ENCODE data around the gene RAB3C.
"Not testable (repeated sequence)": the region's sequence is repeated elsewhere in the genome, so short reads cannot be mapped to it uniquely, and the experiment has no call there.

Gene RAB3C

DNA sequence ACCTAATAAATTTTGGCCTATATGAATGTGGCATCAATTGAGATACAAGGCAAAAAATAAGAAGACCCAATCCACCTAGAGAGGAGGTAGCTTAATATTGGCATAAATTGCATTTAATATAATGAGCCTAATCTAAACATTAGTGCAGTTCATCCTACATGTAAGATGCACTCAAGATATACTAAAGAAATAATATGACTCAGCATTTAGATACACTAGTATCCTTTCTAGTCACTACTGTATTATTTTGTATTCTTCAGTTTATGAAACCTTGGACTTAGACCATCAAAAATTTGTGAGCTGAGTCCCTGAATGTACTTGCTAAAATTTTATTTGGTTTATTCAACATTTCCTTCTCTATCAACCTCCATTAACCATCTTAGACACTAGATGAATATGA, 104.7 kb downstream of the RAB3C start:
- no peak for TF ChIP-seq CTBP1 (IDR thresholded peaks at IDR 0.05; ENCODE audit: borderline replicate concordance)
- TF ChIP-seq, protein P1, sequence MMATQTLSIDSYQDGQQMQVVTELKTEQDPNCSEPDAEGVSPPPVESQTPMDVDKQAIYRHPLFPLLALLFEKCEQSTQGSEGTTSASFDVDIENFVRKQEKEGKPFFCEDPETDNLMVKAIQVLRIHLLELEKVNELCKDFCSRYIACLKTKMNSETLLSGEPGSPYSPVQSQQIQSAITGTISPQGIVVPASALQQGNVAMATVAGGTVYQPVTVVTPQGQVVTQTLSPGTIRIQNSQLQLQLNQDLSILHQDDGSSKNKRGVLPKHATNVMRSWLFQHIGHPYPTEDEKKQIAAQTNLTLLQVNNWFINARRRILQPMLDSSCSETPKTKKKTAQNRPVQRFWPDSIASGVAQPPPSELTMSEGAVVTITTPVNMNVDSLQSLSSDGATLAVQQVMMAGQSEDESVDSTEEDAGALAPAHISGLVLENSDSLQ (IDR thresholded peaks at IDR 0.05), result no peak
- TF ChIP-seq LEF1 (IDR thresholded peaks at IDR 0.05; ENCODE audit: borderline replicate concordance), result no peak
- no peak for TF ChIP-seq L3MBTL2 (conservative IDR thresholded peaks at IDR 0.05)
- TF ChIP-seq ELF4 (IDR thresholded peaks at IDR 0.05), result no peak
- TF ChIP-seq NFRKB (IDR thresholded peaks at IDR 0.05), result no peak
- no peak for TF ChIP-seq ZNF384 (IDR thresholded peaks at IDR 0.05)
- no peak for TF ChIP-seq FOXM1 (IDR thresholded peaks at IDR 0.05; ENCODE audit: borderline replicate concordance)
- no peak for TF ChIP-seq FOXA1 (IDR thresholded peaks at IDR 0.05)
- no peak for TF ChIP-seq SUZ12 (IDR thresholded peaks at IDR 0.05)
- TF ChIP-seq TARDBP (IDR thresholded peaks at IDR 0.05), result no peak
- TF ChIP-seq HDGF (IDR thresholded peaks at IDR 0.05; ENCODE audit: borderline replicate concordance), result no peak
- TF ChIP-seq ARNT (IDR thresholded peaks at IDR 0.05), result no peak
- no peak for TF ChIP-seq FOXK2 (IDR thresholded peaks at IDR 0.05)
- no peak for TF ChIP-seq BHLHE40 (IDR thresholded peaks at IDR 0.05; ENCODE audit: borderline replicate concordance)
- no peak for TF ChIP-seq SP1 (IDR thresholded peaks at IDR 0.05)

DNA sequence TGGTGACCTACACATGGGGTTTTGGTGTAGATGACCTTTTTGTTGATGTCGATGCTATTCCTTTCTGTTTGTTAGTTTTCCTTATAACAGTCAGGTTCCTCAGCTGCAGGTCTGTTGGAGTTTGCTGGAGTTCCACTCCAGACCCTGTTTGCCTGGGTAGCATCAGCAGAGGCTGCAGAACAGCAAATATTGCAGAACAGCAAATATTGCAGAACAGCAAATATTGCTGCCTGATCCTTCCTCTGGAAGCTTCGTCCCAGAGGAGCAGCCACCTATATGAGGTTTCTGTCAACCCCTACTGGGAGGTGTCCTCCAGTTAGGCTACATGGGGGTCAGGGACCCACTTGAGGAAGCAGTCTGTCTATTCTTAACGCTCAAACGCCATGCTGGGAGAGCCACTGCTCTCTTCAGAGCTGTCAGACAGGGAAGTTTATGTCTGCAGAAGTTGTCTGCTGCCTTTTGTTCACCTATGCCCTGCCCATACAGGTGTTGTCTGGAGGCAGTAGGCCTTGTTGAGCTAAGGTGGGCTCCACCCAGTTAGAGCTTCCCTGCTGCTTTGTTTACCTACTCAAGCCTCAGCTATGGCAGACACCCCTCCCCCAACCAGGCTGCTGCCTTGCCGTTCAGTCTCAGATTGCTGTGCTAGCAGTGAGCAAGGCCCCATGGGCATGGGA, 116.3 kb downstream of the RAB3C start:
- DNase-seq (ENCODE audit: extremely low spot score); POLR2A ChIA-PET; CTCF ChIA-PET: not testable (repeated sequence)

More for the DNA sequence above, 104.7 kb downstream of the RAB3C start:
- CTCF ChIA-PET, result no interaction called here
- POLR2A ChIA-PET, result no interaction called here
- DNase-seq (ENCODE audit: extremely low spot score), result no peak

DNA sequence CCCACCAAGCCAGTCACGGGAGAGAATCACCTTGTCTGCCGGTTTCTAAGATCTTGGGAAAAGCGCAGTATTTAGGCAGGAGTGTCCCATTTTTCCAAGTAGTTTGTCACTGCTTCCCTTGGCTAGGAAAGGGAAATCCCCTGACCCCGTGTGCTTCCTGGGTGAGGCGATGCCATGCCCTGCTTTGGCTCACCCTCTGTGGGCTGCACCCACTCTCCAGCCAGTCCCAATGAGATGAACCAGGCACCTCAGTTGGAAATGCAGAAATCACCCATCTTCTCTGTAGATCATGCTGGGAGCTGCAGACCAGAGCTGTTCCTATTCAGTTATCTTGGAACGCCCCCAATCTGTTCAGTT, 116.9 kb downstream of the RAB3C start:
- no peak for TF ChIP-seq ELF4 (IDR thresholded peaks at IDR 0.05)
- no peak for TF ChIP-seq LEF1 (IDR thresholded peaks at IDR 0.05; ENCODE audit: borderline replicate concordance)
- TF ChIP-seq TARDBP (IDR thresholded peaks at IDR 0.05), result no peak
- TF ChIP-seq SUZ12 (IDR thresholded peaks at IDR 0.05), result no peak
- TF ChIP-seq ZNF384 (IDR thresholded peaks at IDR 0.05), result no peak
- no peak for TF ChIP-seq FOXK2 (IDR thresholded peaks at IDR 0.05)
- no peak for TF ChIP-seq ARNT (IDR thresholded peaks at IDR 0.05)
- CTCF ChIA-PET, result no interaction called here
- no peak for DNase-seq (ENCODE audit: extremely low spot score)
- POLR2A ChIA-PET, result no interaction called here

DNA sequence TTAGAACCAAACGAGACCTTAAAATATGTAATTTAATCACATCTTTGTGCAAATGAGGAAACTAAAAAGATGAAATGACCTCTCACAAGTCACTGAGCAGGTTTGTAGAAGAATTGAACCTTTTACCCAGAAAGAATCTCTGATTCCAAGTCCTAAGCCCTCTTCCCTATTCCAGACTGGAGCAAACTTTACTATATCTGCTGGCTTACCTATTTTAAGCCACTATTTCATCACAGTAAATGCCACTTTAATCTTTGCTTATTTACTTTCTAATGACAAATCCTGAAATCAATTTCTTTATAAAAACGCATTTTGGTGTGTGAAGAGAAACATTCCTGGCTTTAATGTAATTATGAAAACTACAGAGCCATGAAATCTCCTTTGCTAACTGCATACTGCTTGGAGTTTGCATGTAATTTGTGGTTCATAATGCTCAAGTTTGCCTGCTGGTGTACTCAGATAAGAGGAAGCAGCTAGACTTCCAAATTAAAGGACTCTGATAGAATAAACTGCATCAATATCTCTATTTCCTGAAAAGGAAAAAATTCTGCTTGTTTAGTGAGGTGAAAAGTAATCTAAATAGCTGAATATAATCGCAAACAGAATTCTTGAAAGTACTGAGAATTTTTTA, 121.2 kb downstream of the RAB3C start:
- DNase-seq (ENCODE audit: extremely low spot score), result no peak
- no peak for TF ChIP-seq ELF4 (IDR thresholded peaks at IDR 0.05)
- POLR2A ChIA-PET, result no interaction called here
- CTCF ChIA-PET, result no interaction called here

DNA sequence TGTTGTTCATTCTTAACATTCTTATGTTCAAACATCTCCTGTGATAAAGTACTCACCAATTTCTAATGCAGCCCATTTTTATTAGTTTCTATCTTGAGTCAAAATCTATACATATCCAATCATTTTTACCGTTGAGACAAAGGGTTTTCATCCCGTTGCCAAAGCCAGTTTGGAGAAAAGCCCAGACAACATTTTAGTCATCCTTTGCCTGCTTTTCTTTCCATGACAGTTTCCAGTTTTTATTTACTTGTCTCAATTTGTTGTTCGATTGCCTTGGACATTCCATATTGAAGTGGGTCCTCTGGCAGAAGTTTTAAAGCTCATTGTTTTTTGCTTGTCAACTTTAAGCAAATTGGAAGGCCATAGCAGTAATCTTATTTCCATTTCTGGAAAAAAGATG, 123.9 kb downstream of the RAB3C start:
- ChIA-PET CTCF (no interaction called here), POLR2A (no interaction called here)
- DNase-seq (ENCODE audit: extremely low spot score), result no peak
- TF ChIP-seq FOXA1 (IDR thresholded peaks at IDR 0.05) (no peak), L3MBTL2 (conservative IDR thresholded peaks at IDR 0.05) (no peak), FOXK2 (IDR thresholded peaks at IDR 0.05) (no peak), CTBP1 (IDR thresholded peaks at IDR 0.05; ENCODE audit: borderline replicate concordance) (no peak), HDGF (IDR thresholded peaks at IDR 0.05; ENCODE audit: borderline replicate concordance) (no peak), ELF4 (IDR thresholded peaks at IDR 0.05) (no peak), ZNF384 (IDR thresholded peaks at IDR 0.05) (no peak), NFRKB (IDR thresholded peaks at IDR 0.05) (no peak)

DNA sequence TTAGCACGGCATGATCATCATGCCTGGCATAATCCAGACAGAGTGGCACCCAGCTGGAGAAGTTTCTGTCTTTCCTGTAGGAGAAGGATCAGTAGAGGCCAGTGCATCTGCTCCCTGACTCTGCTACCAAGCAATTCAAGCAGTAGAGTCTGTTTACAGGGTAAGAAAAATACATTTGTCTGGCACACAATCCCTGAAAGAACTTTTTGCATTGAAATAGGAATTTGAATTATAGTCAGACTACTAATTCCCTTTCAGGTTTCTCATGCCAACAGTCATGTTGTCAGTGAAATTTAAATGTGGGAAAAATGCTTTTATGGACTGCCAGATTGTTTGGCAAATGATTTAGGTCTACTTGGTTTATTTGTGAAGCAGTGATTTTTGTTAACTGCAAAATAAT, 125.6 kb downstream of the RAB3C start:
- CTCF ChIA-PET, result no interaction called here
- POLR2A ChIA-PET, result no interaction called here
- DNase-seq (ENCODE audit: extremely low spot score), result no peak
- TF ChIP-seq TARDBP (IDR thresholded peaks at IDR 0.05), result no peak
- TF ChIP-seq LEF1 (IDR thresholded peaks at IDR 0.05; ENCODE audit: borderline replicate concordance), result no peak
- no peak for TF ChIP-seq HDGF (IDR thresholded peaks at IDR 0.05; ENCODE audit: borderline replicate concordance)
- no peak for TF ChIP-seq FOXK2 (IDR thresholded peaks at IDR 0.05)
- no peak for TF ChIP-seq NFRKB (IDR thresholded peaks at IDR 0.05)
- TF ChIP-seq, protein P1 (IDR thresholded peaks at IDR 0.05), result no peak
- no peak for TF ChIP-seq FOXM1 (IDR thresholded peaks at IDR 0.05; ENCODE audit: borderline replicate concordance)
- TF ChIP-seq ZNF384 (IDR thresholded peaks at IDR 0.05), result no peak
- TF ChIP-seq CTBP1 (IDR thresholded peaks at IDR 0.05; ENCODE audit: borderline replicate concordance), result no peak
- no peak for TF ChIP-seq ARNT (IDR thresholded peaks at IDR 0.05)
- TF ChIP-seq BHLHE40 (IDR thresholded peaks at IDR 0.05; ENCODE audit: borderline replicate concordance), result no peak
- no peak for TF ChIP-seq SP1 (IDR thresholded peaks at IDR 0.05)
- no peak for TF ChIP-seq FOXA1 (IDR thresholded peaks at IDR 0.05)
- TF ChIP-seq SUZ12 (IDR thresholded peaks at IDR 0.05), result no peak
- no peak for TF ChIP-seq ELF4 (IDR thresholded peaks at IDR 0.05)
- TF ChIP-seq L3MBTL2 (conservative IDR thresholded peaks at IDR 0.05), result no peak

DNA sequence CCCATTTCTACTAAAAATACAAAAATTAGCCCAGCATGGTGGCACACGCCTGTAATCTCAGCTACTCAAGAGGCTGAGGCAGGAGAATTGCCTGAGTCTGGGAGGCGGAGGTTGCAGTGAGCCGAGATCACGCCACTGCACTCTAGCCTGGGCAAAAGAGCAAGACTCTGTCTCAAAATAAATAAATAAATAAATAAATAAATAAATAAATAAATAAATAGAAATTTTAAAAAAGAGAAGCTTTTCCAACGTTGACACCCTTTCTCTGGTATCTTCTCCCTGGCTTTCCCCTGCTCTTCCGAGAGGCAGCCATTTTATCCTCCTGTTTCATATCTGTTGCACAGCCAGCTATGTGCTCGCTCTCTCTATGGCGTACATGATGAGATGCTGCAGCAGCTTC, 127.5 kb downstream of the RAB3C start:
- CTCF ChIA-PET; POLR2A ChIA-PET; DNase-seq (ENCODE audit: extremely low spot score): not testable (repeated sequence)

DNA sequence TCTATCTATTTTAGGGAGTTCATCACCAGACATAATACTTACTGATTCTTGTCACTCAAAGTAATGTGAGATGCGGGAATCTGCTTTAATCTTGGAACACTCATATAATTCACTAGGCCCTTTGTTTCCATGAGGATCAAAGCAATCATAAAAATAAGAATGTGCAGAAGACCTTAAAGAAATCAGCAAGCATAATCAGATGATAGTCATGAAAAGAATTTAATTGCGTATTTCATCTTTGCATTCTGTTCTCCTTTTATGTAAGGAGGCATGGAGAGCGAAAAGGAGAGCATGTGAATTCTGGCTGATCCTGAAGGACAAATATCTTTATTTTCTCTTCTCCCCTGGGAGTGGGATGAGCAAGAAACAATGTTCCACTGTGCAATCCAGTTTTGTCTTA, 128.0 kb downstream of the RAB3C start:
- no peak for DNase-seq (ENCODE audit: extremely low spot score)
- ChIA-PET CTCF (no interaction called here), POLR2A (no interaction called here)
- TF ChIP-seq L3MBTL2 (conservative IDR thresholded peaks at IDR 0.05), result no peak
- no peak for TF ChIP-seq HDGF (IDR thresholded peaks at IDR 0.05; ENCODE audit: borderline replicate concordance)
- TF ChIP-seq FOXK2 (IDR thresholded peaks at IDR 0.05), result no peak
- TF ChIP-seq ZNF384 (IDR thresholded peaks at IDR 0.05), result no peak
- TF ChIP-seq ARNT (IDR thresholded peaks at IDR 0.05), result no peak
- no peak for TF ChIP-seq NFRKB (IDR thresholded peaks at IDR 0.05)
- no peak for TF ChIP-seq ELF4 (IDR thresholded peaks at IDR 0.05)
- no peak for TF ChIP-seq TARDBP (IDR thresholded peaks at IDR 0.05)

Measured in HEK293T (cell line).